IPS-18c (cell line): ENCODE measurements around the gene DHX58.

Experiments used
- H3K4me3 ChIP-seq: 2 replicates; pipeline ENCODE4 v1.7.0; 2013; ENCODE audit warnings: low read depth, mild to moderate bottlenecking, low read length, moderate library complexity; ENCODE audit not compliant: insufficient read depth
- H3K9me3 ChIP-seq: one replicate; pipeline ENCODE4 v1.6.1; 2013; ENCODE audit warnings: mild to moderate bottlenecking, low read length, moderate library complexity; ENCODE audit not compliant: control insufficient read depth, insufficient read depth

Gene DHX58

DNA sequence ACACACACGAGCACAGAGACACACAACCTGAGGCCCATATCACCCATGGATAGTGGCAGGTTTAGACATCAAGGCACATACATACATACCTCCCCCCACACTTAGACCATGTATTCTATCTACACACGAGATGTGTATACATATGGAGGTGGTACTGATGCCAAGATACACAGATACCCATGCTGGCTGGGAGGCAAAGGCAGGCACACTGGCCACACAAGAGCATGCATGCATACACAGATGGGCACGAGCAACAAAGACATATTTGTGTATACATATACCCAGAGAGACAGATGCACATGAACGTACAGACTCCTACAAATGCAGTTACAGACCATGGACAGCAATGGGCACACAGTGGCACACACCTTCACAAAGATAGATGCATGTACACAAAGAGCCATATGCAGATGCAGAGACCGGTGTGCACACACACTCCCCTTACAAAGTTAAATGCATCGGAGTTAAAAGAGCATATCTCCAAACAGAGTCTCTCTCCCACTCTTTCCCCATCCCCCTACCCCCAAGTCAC lies 60.1 kb downstream of the DHX58 start:
- Histone ChIP-seq H3K9me3 (peaks cover 2% of the 10 kb centered on the region), H3K4me3 (no peak overlapping the region)

DNA sequence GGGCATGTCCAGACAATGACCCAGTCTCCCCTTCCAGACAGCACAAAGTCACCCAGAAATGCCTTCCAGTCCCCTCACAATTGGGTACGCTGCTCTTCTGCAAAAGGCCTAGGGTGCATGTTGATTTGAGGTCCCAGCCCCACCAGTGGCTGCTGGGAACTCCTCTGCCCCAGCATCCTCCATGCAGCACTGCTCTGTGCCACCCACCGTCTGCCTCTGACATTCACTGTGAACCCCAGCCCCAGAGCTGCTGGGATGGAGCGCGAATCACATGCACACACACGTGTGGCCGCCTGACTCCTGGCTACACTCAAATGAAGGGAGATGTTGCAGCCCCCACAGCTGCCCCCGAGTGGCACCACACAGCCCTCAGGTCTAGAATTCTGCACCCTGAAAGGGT lies 60.9 kb downstream of the DHX58 start:
- Histone ChIP-seq H3K4me3 (no peak overlapping the region), H3K9me3 (peaks cover 2% of the 10 kb centered on the region)
